Measurements from ENCODE around the gene MAP2K5.

MAP2K5 gene

DNA sequence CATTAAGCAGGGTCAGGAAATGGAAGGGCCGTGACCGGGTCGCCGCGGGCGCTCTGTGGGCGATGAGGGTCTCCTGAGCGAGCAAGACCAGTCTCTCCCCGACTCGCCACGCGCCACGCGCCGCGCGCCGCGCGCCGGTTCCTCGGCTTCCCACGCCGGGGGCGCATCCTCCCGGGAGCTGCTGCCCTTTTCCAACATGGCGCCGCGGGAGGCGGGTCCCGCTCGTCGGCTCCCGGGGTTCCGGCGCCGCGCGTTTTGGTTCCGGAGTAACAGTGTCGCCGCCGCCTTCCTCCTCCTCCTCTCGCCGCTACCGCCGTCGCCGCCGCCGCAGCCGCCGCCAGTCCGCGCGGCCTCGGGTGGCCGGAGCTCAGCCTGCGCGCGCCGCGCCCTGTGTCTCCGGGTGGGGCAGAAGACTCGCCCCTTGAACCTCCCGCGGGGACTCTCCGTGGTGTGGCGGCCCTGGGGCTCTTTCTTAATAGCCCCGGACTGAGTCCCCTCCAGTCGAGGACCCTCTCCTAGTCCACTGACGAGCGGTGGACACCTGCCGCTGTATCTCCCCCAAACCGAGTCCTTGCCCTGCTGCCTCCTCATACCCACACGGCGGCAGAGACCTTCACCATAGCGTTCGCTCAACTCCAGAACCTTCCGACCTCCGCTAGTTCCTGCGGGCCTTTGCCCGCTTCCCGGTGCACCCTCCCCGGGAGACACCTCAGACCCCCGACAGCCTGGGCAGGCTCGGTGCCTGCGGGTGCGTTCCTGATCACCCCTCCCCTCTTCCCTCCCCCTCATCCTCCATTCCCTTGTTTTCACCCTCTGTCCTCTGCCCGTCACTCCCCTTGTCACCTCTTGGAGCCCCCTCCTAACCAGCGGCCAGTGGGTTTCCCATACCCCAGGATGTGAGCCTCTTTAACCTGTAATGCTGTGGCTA lies at the start of gene MAP2K5:
TSS of gene MAP2K5 (plus strand) at position 284 of the 928 bp plus-strand sequence. CDS start at position 917, 633 bp downstream.
- peak; percentile 90 for DNase-seq

GRCh38 chr15:67495585-67495984 lies 46.9 kb upstream of the MAP2K5 start:
- no peak for DNase-seq

- DNase-seq, result no peak
Measured at GRCh38 chr15:67501177-67501835, 41.2 kb upstream of the MAP2K5 start.

DNA sequence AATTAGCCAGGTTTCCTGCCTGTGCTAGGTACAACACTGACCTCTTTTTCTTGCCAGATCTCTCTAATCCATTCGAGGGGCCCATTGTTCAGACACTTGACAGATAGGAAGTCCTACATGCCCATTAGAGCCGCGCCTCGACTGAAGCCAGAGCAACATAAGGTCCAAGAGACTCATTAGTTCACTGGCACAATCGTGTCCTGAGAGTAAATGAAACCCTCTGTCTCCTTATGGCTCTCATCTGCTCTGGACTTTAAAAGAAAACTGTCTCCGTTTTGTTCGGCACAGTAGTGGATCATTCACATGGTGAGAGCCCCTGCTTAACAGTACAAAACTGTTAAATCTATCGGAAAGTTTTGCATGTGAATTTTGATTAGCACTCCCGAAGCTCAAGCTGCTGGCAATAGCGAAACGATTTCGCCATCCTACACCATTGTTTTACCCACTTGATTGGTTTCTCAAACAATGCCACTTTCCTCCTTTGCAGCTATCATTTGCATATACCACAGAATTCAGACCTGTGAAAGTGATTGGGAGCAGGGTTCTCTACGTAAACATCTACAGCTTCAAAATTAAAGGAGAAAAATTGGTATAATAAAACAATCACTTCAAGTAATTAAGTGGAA lies 40.6 kb upstream of the MAP2K5 start:
- no peak for DNase-seq

DNA sequence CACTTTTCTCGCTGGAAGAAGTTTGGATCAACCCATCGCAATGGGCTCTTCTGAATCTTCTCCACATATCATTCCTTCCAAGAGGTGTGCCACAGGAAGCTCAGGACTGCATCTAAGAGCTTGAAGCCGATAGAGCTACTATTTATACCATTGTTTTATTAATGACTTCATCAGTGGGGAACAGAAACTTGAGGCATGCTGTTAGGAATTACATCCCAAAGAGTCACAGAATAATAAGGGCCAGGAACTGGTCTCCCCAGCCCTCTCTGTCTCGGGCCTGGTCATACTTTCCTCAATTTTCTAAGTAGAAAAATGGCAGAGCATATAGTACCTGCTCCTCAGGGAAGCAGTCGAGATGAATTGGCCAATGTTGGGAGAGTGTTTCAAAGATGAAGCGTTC lies 38.4 kb upstream of the MAP2K5 start:
- no peak for DNase-seq

DNA sequence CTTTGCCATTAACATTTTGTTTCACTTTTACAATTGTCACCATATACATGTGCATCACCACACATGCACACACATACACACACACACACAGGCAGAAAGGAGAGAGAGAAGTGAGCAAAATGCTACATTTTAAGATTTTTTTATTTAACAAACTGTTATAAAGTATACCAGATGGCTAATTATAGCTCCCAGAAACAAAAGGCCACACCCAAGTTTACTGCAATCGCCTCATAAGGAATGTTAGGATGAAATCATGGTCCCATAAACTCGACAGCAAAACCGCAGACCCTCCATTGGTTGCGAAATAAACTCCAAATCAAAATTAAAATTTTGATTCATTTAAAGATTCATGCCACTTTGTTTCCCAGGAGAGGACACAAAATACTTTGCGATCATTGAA lies 37.7 kb upstream of the MAP2K5 start:
- no peak for DNase-seq

DNA sequence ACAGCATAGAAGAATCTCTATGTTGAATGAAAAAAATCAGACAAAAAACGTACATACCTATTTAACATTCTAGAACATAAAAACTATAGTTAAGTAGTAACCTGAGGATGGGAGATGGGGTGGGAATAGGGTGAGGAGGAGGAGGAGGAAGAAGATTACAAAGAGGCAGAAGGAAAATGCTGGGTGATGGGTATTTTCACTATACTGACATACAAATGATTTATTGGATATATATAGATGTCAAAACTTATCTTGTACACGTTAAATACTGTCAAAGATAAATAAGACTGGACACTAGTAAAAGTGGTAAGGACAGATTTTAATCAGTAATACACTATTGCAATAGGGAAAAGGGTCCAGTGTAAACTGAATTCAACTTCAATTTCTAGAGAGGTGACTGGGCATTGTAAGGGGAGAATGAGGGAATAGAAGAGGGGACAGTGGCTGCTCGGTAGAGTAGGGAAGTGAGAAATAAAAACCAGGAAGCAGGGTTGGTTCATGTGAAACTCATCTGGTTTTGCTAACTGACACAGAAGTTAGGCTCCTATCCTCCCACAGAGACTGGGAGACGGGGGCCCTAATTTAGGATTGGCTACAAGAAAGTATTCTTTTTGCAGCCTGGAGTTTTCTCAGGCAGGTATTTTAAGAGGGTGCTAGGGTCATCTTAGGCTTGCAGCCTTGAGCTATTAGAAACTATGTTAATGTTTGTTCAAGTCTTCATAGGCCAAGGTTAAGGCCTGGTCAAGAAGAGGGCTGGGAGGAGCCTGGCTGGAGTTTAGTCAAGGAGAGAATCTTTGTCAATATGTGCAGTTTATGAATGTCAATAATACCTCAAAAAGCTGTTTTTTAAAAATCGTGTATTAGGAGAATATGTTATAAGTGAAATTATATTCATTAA lies 36.6 kb upstream of the MAP2K5 start:
- no peak for DNase-seq

DNA sequence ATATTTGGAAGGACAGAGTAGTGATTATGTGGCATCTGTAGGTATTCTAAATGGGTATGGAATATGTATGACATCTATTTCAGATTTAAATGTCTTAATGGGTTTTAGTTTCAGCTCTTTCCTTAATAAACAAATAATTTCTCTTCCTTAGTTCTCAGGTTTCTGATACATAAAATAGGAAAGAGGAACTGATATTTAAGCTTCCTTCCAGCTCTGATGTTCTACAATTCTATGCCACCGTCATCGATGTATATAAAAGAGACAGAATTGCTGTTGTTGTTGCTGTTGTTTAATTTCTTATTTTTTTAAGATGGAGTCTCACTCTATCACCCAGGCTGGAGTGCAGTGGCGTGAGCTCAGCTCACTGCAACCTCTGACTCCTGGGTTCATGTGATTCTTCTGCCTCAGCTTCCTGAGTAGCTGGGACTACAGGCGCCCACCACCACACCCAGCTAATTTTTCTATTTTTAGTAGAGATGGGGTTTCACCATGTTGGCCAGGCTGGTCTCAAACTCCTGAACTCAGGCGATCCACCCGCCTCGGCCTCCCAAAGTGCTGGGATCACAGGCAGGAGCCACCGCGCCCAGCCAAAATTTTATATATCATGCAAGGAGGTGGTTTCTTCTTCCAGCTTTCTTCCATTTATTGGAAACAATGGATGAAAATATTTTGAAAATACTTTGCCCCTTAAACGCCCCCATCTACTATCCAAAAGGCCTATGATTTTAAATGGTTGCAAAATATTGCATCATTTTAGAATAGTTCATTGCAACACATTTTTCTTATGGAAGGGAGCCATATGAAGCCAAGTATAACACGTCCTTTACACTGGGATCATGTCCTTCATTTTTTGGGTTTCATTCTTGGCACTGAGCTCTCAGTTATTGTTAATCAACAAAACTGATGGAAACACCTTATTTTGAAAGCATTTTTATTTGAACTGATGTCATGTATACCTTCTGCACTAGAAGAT lies 35.4 kb upstream of the MAP2K5 start:
- DNase-seq, result no peak

DNA sequence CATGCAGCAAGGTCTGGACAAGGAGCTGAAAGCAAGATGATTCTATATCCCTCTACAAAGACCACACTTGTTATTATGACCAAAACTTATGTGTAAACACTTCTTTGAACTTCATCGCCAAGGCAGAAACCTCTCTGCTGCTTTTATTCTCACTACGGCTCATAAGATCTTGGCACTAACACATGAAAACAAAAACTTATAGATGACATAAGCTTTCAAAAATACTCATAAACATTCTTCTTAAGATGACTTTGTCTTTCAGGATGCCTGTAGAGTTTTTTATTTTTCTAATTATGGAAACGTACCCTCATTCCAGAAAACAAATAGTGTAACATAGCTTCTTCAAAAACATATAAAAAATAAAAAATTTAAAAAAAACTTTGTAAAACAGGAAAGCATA lies 34.1 kb upstream of the MAP2K5 start:
- DNase-seq, result no peak

DNA sequence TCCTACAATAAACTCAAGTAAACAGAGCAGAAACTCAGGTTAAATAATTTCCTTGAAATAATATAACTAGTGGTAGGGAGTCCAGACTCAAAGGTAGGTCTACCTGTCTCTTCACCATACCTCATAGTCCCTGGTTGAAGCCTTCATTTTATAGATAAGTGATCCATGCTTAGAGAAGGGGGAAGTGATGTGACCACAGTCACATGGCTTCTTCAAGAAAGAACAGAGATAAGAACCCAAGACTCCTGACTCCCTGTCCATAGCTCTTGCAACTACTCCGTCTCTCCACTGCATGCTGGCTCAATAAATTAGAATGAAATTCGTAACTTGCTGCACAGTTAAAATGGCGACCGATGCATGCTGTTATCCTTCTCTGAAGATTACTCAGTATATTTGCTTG lies 32.6 kb upstream of the MAP2K5 start:
- no peak for DNase-seq

GRCh38 chr15:67510597-67511190 lies 31.8 kb upstream of the MAP2K5 start:
- DNase-seq, result no peak

DNA sequence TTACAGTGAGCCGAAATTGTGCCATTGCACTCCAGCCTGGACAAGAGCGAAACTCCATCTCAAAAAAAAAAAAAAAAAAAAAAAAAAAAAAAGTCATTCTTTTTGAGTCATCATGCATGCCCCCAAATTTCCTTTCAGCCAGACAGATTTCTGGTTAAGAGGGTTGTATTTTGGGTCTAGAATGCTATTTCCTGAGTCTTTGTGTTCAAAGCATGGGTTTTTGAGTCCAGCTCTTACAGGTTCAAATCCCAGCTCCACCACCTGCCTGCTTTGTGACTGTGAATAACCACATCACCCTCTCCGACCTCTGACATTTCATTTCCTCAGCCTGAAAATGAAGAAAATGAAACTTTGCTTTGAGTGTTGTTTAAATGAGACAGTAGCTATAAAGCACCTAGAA lies 30.9 kb upstream of the MAP2K5 start:
- no peak for DNase-seq

GRCh38 chr15:67512140-67512539 lies 30.4 kb upstream of the MAP2K5 start:
- DNase-seq, result no peak

DNA sequence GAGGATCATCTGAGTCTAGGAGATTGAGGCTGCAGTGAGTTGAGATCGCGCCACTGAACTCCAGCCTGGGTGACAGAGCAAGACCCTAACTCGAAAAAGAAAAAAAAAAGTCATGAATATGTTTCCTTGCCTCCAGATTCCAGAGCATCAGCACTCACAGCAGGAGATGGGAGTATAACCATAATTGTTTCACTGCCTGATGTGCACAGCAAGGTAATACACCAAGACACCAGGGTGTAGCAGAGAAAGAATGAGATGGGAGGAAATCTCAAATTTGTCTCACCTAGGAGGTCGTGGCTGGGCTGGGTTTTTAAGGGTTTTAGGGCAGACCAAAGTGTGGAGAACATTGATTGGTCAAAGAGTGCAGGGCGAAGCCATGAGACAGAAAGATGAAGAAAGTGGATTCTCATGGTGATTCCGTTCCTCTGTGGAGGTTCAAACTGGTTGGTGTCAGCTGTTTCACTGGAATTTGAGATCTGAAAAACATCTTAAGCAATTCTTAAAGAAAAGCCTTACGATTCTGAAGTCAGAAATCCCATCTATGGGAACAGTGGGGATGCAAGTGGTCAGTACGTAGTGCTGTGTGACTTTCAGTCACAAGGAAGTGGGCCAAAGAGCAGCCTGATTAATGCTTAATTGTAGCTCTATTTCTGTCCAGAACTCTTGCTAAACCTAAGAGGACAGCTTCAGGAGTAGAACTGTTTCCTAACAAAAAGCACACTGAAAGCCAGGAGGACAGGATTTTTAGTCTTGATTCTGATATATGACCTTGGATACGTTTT lies 29.4 kb upstream of the MAP2K5 start:
- DNase-seq, result no peak

GRCh38 chr15:67515090-67515489 lies 27.4 kb upstream of the MAP2K5 start:
- DNase-seq, result no peak

GRCh38 chr15:67515557-67515956 lies 26.9 kb upstream of the MAP2K5 start:
- DNase-seq, result no peak

DNA sequence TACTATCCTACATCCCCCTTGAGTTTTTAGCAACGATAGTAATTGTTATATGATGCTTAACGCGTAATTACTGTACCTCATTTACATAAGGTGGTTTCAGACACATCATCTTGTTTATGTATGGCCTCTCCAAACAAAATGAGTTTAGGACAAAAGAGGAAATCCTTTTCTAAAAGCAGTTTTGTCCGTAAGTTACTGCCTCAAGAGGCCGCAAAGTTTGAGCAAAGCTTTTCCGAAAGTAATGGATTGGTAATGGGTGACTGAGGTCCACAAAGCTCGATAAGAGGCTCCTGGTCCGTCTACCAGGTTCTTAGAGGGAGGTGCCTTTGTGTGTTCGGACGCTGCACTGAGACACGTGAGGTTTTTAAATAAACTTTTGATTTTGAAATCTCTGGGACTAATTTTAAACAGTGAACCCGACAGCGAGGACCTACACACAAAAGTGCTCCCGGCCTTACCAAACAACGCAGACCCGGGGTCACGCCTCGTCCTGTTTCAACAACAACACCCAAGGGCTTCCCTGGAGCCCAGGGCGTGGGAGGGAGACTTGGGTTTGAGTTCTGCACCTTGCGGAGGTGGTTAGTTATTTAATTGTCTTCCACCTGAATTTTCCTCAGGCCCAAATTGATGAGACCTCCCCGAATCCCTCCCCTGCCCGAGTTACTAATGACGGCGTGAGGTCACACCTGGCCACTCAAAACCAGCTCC lies 22.0 kb upstream of the MAP2K5 start:
- no peak for DNase-seq

GRCh38 chr15:67521029-67521782 lies 21.3 kb upstream of the MAP2K5 start, which contains the start of gene C15orf61:
TSS of gene C15orf61 (plus strand) at chr15:67521131. CDS start at chr15:67521249, 118 bp downstream.
- peak; percentile 88 for DNase-seq
